ENCODE data around the gene STAG2. TPM values are rescaled to one million over a fixed set of nuclear protein-coding genes. Genes with fewer than 3 reads are reported as not detected.
A peak's percentile ranks its signal among the peaks of the same experiment; 100 is the strongest.

Gene STAG2
- total RNA-seq, 2 donors from 2014 or later, result 89.4 to 96.9 TPM

- Mint-ChIP-seq H3K27ac (peak overlapping the region; percentile 97 to 100), H3K36me3 (peaks cover 16% of the 10 kb centered on the region), H3K9me3 (no peaks in the 10 kb centered on the region), H3K4me1 (ENCODE audit: low read depth in 2 of 2) (peaks cover 21 to 32% of the 10 kb centered on the region in 2 donors), H3K27me3 (no peaks in the 10 kb centered on the region), H3K4me3 (peak overlapping the region; percentile 100)
- ATAC-seq (no peak), DNase-seq (ENCODE audit: low spot score) (no peak)
These were observed 531 bp downstream of the STAG2 start for GRCh38 chrX:123962006-123962467.

GRCh38 chrX:123962794-123963373 is 1.4 kb downstream of the STAG2 start:
- H3K36me3 Mint-ChIP-seq, result peaks cover 16% of the 10 kb centered on the region
- H3K27me3 Mint-ChIP-seq, result no peaks in the 10 kb centered on the region
- H3K4me3 Mint-ChIP-seq, result peak overlapping the region; percentile 100
- ATAC-seq (peak; percentile 79 to 84), DNase-seq (ENCODE audit: low spot score) (peak; percentile 88)
- no peaks in the 10 kb centered on the region for H3K9me3 Mint-ChIP-seq
- H3K27ac Mint-ChIP-seq, result peak overlapping the region; percentile 97 to 100
- H3K4me1 Mint-ChIP-seq (ENCODE audit: low read depth in 2 of 2), result peaks cover 22 to 32% of the 10 kb centered on the region in 2 donors

GRCh38 chrX:123964156-123964834 is 2.8 kb downstream of the STAG2 start:
- H3K27ac Mint-ChIP-seq, result peak overlapping the region; percentile 97 to 100
- H3K9me3 Mint-ChIP-seq, result no peaks in the 10 kb centered on the region
- peak overlapping the region; percentile 100 for H3K4me3 Mint-ChIP-seq
- peaks cover 16% of the 10 kb centered on the region for H3K36me3 Mint-ChIP-seq
- DNase-seq (ENCODE audit: low spot score) (no peak), ATAC-seq (no peak)
- H3K27me3 Mint-ChIP-seq, result no peaks in the 10 kb centered on the region
- peaks cover 22 to 43% of the 10 kb centered on the region in 2 donors for H3K4me1 Mint-ChIP-seq (ENCODE audit: low read depth in 2 of 2)

GRCh38 chrX:123965712-123966111 is 4.2 kb downstream of the STAG2 start:
- no peak overlapping the region for H3K4me3 Mint-ChIP-seq
- peaks cover 20 to 52% of the 10 kb centered on the region in 2 donors for H3K4me1 Mint-ChIP-seq (ENCODE audit: low read depth in 2 of 2)
- H3K9me3 Mint-ChIP-seq, result no peaks in the 10 kb centered on the region
- peaks cover 12% of the 10 kb centered on the region for H3K36me3 Mint-ChIP-seq
- no peaks in the 10 kb centered on the region for H3K27me3 Mint-ChIP-seq
- DNase-seq (ENCODE audit: low spot score) (no peak), ATAC-seq (no peak)
- peak overlapping the region in 1 of 2 donors; percentile 97 for H3K27ac Mint-ChIP-seq

GRCh38 chrX:123967497-123967896 is 6.0 kb downstream of the STAG2 start:
- Mint-ChIP-seq H3K4me3 (no peak overlapping the region), H3K36me3 (peaks cover 6% of the 10 kb centered on the region), H3K27me3 (no peaks in the 10 kb centered on the region), H3K9me3 (no peaks in the 10 kb centered on the region), H3K4me1 (ENCODE audit: low read depth in 2 of 2) (peaks cover 29 to 60% of the 10 kb centered on the region in 2 donors), H3K27ac (no peak overlapping the region)
- no peak for DNase-seq (ENCODE audit: low spot score)
- no peak for ATAC-seq

GRCh38 chrX:123968383-123969050 is 7.0 kb downstream of the STAG2 start:
- Mint-ChIP-seq H3K36me3 (no peaks in the 10 kb centered on the region), H3K4me3 (no peak overlapping the region), H3K4me1 (ENCODE audit: low read depth in 2 of 2) (peaks cover 29 to 49% of the 10 kb centered on the region in 2 donors), H3K27me3 (no peaks in the 10 kb centered on the region), H3K27ac (no peak overlapping the region), H3K9me3 (no peaks in the 10 kb centered on the region)
- DNase-seq (ENCODE audit: low spot score), result no peak
- ATAC-seq, result no peak

- Mint-ChIP-seq H3K27me3 (no peaks in the 10 kb centered on the region), H3K4me3 (no peak overlapping the region), H3K27ac (peak overlapping the region; percentile 37 to 74), H3K9me3 (no peaks in the 10 kb centered on the region), H3K4me1 (ENCODE audit: low read depth in 2 of 2) (peaks cover 23 to 35% of the 10 kb centered on the region in 2 donors), H3K36me3 (no peaks in the 10 kb centered on the region)
- DNase-seq (ENCODE audit: low spot score), result no peak
- ATAC-seq, result peak in 1 of 2 donors; percentile 74
These were observed 10.5 kb downstream of the STAG2 start for GRCh38 chrX:123971982-123972381.

GRCh38 chrX:123973921-123974320 is 12.4 kb downstream of the STAG2 start:
- Mint-ChIP-seq H3K4me3 (no peak overlapping the region), H3K36me3 (no peaks in the 10 kb centered on the region), H3K27ac (no peak overlapping the region), H3K9me3 (no peaks in the 10 kb centered on the region), H3K27me3 (no peaks in the 10 kb centered on the region), H3K4me1 (ENCODE audit: low read depth in 2 of 2) (peaks cover 24 to 34% of the 10 kb centered on the region in 2 donors)
- ATAC-seq (no peak), DNase-seq (ENCODE audit: low spot score) (no peak)

- Mint-ChIP-seq H3K4me3 (no peak overlapping the region), H3K27me3 (no peaks in the 10 kb centered on the region), H3K27ac (no peak overlapping the region), H3K4me1 (ENCODE audit: low read depth in 2 of 2) (peaks cover 33 to 39% of the 10 kb centered on the region in 2 donors), H3K36me3 (no peaks in the 10 kb centered on the region), H3K9me3 (no peaks in the 10 kb centered on the region)
- ATAC-seq, result no peak
- DNase-seq (ENCODE audit: low spot score), result no peak
These were observed 13.7 kb downstream of the STAG2 start for GRCh38 chrX:123975180-123975579.

- Mint-ChIP-seq H3K4me1 (ENCODE audit: low read depth in 2 of 2) (peaks cover 22 to 35% of the 10 kb centered on the region in 2 donors), H3K27ac (peak overlapping the region; percentile 2 to 11), H3K36me3 (no peaks in the 10 kb centered on the region), H3K9me3 (no peaks in the 10 kb centered on the region), H3K4me3 (no peak overlapping the region), H3K27me3 (no peaks in the 10 kb centered on the region)
- DNase-seq (ENCODE audit: low spot score) (no peak), ATAC-seq (no peak)
These were observed 15.3 kb downstream of the STAG2 start for GRCh38 chrX:123976706-123977316.

- H3K4me1 Mint-ChIP-seq (ENCODE audit: low read depth in 2 of 2), result peaks cover 30 to 44% of the 10 kb centered on the region in 2 donors
- DNase-seq (ENCODE audit: low spot score) (no peak), ATAC-seq (no peak)
- peak overlapping the region; percentile 30 to 57 for H3K27ac Mint-ChIP-seq
- H3K27me3 Mint-ChIP-seq, result no peaks in the 10 kb centered on the region
- H3K36me3 Mint-ChIP-seq, result no peaks in the 10 kb centered on the region
- no peaks in the 10 kb centered on the region for H3K9me3 Mint-ChIP-seq
- no peak overlapping the region for H3K4me3 Mint-ChIP-seq
These were observed 21.7 kb downstream of the STAG2 start for GRCh38 chrX:123983240-123983639.

GRCh38 chrX:123986377-123986776 is 24.9 kb downstream of the STAG2 start:
- no peak for ATAC-seq
- Mint-ChIP-seq H3K4me3 (no peak overlapping the region), H3K9me3 (no peaks in the 10 kb centered on the region), H3K36me3 (no peaks in the 10 kb centered on the region), H3K27ac (no peak overlapping the region), H3K27me3 (no peaks in the 10 kb centered on the region), H3K4me1 (ENCODE audit: low read depth in 2 of 2) (peaks cover 34 to 46% of the 10 kb centered on the region in 2 donors)
- no peak for DNase-seq (ENCODE audit: low spot score)

GRCh38 chrX:123988423-123989111 is 27.1 kb downstream of the STAG2 start:
- Mint-ChIP-seq H3K4me1 (ENCODE audit: low read depth in 2 of 2) (peaks cover 30 to 38% of the 10 kb centered on the region in 2 donors), H3K27me3 (no peaks in the 10 kb centered on the region), H3K27ac (peak overlapping the region; percentile 21 to 54), H3K4me3 (no peak overlapping the region), H3K36me3 (no peaks in the 10 kb centered on the region), H3K9me3 (no peaks in the 10 kb centered on the region)
- no peak for DNase-seq (ENCODE audit: low spot score)
- ATAC-seq, result no peak

Measured in natural killer cell treated with Interleukin-12 subunit alpha and Interleukin-12 subunit beta and Interleukin-15 and Interleukin-18, amount 100 ng/mL, for 72 hours (primary cell).